HCT116 (cell line): ENCODE results near the gene ABHD2. TPM values are rescaled to one million over a fixed set of nuclear protein-coding genes. Genes with fewer than 3 reads are reported as not detected.

Experiments
- ATAC-seq: fragments of 200-7000 bp; cut with Tn5 transposase; 2 replicates; pipeline ENCODE4 v1.9.1; 2020; ENCODE audit warnings: mild to moderate bottlenecking, moderate library complexity
- BruUV-seq: library from RNA; stranded (reverse); fragments of 400-500 nt; replicated peaks from 2 replicates; lab custom pipeline; 2021; lab: Mats Ljungman, UMichigan
- CTCF ChIA-PET: fragments of 300-600 bp; sonication (Branson Sonifier 250); formaldehyde crosslinking; loops from one replicate; lab custom pipeline; 2021; ENCODE audit warnings: antibody characterized with exemption; lab: Charles Lee
- POLR2A ChIA-PET: fragments of 300-600, 350-600 bp; sonication (Branson Sonifier 250); formaldehyde crosslinking; loops from one replicate; lab custom pipeline; 2021; ENCODE audit warnings: antibody characterized with exemption; lab: Charles Lee
- RAD21 ChIA-PET, 2 experiments: fragments of 300-600 bp; sonication (Branson Sonifier 250); formaldehyde crosslinking; loops; one replicate each; lab custom pipeline; 2023; ENCODE audit warnings: low total read pairs in 2 of 2; ENCODE audit not compliant: uncharacterized antibody in 2 of 2, unreplicated experiment in 2 of 2, low non-redundant PET in 1 of 2; lab: Charles Lee
- DNase-seq: peaks from one replicate; pipeline ENCODE4 v3.0.0-alpha.2; 2010; ENCODE audit warnings: low read depth, low spot score
- H2AFZ ChIP-seq: fragments of 200-600 bp; shearing (Covaris generic), sonication (generic); 2 replicates; pipeline ENCODE4 v1.6.1; 2017; ENCODE audit warnings: low read depth, mixed run types, mixed read lengths, antibody characterized with exemption, low read length; ENCODE audit not compliant: poor library complexity, severe bottlenecking
- H3K27ac ChIP-seq: 2 replicates; pipeline ENCODE4 v1.5.1; 2012; ENCODE audit warnings: low read depth, low read length
- H3K27me3 ChIP-seq: fragments of 200-600 bp; sonication (generic); 2 replicates; pipeline ENCODE4 v1.6.1; 2016; ENCODE audit warnings: mixed run types, low read length, mixed read lengths; ENCODE audit not compliant: insufficient read depth
- H3K36me3 ChIP-seq, 2 experiments: fragments of 200-500 bp in 1 of 2; fragments of 200-600 bp in 1 of 2; sonication (Bioruptor generic) in 1 of 2; sonication (generic) in 1 of 2; 2 replicates each; pipeline versions ENCODE4 v1.5.1 to v1.6.1; 2014 to 2016; ENCODE audit warnings: low read length in 2 of 2, inconsistent platforms in 1 of 2, mixed read lengths in 1 of 2, mixed run types in 1 of 2; ENCODE audit not compliant: insufficient read depth in 2 of 2, control insufficient read depth in 1 of 2
- H3K4me1 ChIP-seq, 2 experiments: fragments of 200-600 bp in 1 of 2; sonication (generic) in 1 of 2; 2 replicates each; pipeline versions ENCODE4 v1.5.1 to v1.6.1; 2012 to 2017; ENCODE audit warnings: low read length in 2 of 2, inconsistent platforms in 1 of 2, mild to moderate bottlenecking in 1 of 2, mixed read lengths in 1 of 2, mixed run types in 1 of 2, moderate library complexity in 1 of 2; ENCODE audit not compliant: insufficient read depth in 2 of 2, control insufficient read depth in 1 of 2
- H3K4me2 ChIP-seq: fragments of 200-600 bp; sonication (generic); 2 replicates; pipeline ENCODE4 v1.6.1; 2017; ENCODE audit warnings: mixed run types, low read length, mixed read lengths
- H3K4me3 ChIP-seq, 2 experiments: fragments of 200-600 bp in 1 of 2; sonication (generic) in 1 of 2; replicated peaks in 1 of 2; 2 replicates each; pipeline ENCODE4 v1.5.1; 2011 to 2016; ENCODE audit warnings: low read length in 2 of 2, control low read depth in 1 of 2, low read depth in 1 of 2, mild to moderate bottlenecking in 1 of 2, mixed read lengths in 1 of 2, mixed run types in 1 of 2
- H3K79me2 ChIP-seq: fragments of 200-600 bp; sonication (generic); 2 replicates; pipeline ENCODE4 v1.6.1; 2017; ENCODE audit warnings: mild to moderate bottlenecking, mixed run types, low read length, moderate library complexity, mixed read lengths; ENCODE audit not compliant: insufficient read depth
- H3K9ac ChIP-seq: fragments of 200-600 bp; sonication (generic); 2 replicates; pipeline ENCODE4 v1.6.1; 2016; ENCODE audit warnings: low read length, mixed read lengths
- H3K9me2 ChIP-seq: fragments of 200-600 bp; sonication (generic), shearing (Covaris generic); 2 replicates; pipeline ENCODE4 v1.6.1; 2017; ENCODE audit warnings: mixed run types, mild to moderate bottlenecking, moderate library complexity; ENCODE audit not compliant: insufficient read depth
- H3K9me3 ChIP-seq, 2 experiments: fragments of 200-500 bp in 1 of 2; fragments of 200-600 bp in 1 of 2; sonication (Bioruptor generic) in 1 of 2; sonication (generic) in 1 of 2; 2 replicates each; pipeline ENCODE4 v1.6.1; 2014 to 2017; ENCODE audit warnings: low read length in 2 of 2, mixed read lengths in 2 of 2, inconsistent platforms in 1 of 2, low read depth in 1 of 2, mild to moderate bottlenecking in 1 of 2, mixed run types in 1 of 2, moderate library complexity in 1 of 2; ENCODE audit not compliant: control insufficient read depth in 1 of 2, insufficient read depth in 1 of 2
- H4K20me1 ChIP-seq: fragments of 200-600 bp; sonication (generic), shearing (Covaris generic); 2 replicates; pipeline ENCODE4 v1.6.1; 2017; ENCODE audit warnings: mixed run types, mild to moderate bottlenecking, moderate library complexity; ENCODE audit not compliant: insufficient read depth
- CBX3 ChIP-seq: IDR thresholded peaks from 2 replicates; pipeline ENCODE4 v1.6.1; 2012; ENCODE audit warnings: low read depth
- CEBPB ChIP-seq: IDR thresholded peaks from 2 replicates; pipeline ENCODE4 v1.6.1; 2012; ENCODE audit warnings: low read depth
- EGR1 ChIP-seq: IDR thresholded peaks from 2 replicates; pipeline ENCODE4 v1.6.1; 2012; ENCODE audit warnings: low read depth
- EZH2phosphoT487 ChIP-seq: fragments of 200-600 bp; IDR thresholded peaks from 2 replicates; pipeline ENCODE4 v1.6.1; 2018; ENCODE audit warnings: antibody characterized with exemption, borderline replicate concordance
- JUND ChIP-seq: IDR thresholded peaks from 2 replicates; pipeline ENCODE4 v1.6.1; 2012
- POLR2A ChIP-seq: IDR thresholded peaks from 2 replicates; pipeline ENCODE4 v1.7.0; 2011; ENCODE audit warnings: borderline replicate concordance; ENCODE audit not compliant: insufficient read depth, insufficient read length; ENCODE audit errors: extremely low read depth
- POLR2AphosphoS5 ChIP-seq: IDR thresholded peaks from 2 replicates; pipeline ENCODE4 v1.6.1; 2011; ENCODE audit warnings: mild to moderate bottlenecking, low read depth, low read length, moderate library complexity
- RAD21 ChIP-seq: IDR thresholded peaks from 2 replicates; pipeline ENCODE4 v1.6.1; 2012; ENCODE audit warnings: low read depth, mild to moderate bottlenecking
- SIN3A ChIP-seq: IDR thresholded peaks from 2 replicates; pipeline ENCODE4 v1.6.1; 2012; ENCODE audit warnings: low read depth
- SP1 ChIP-seq: IDR thresholded peaks from 2 replicates; pipeline ENCODE4 v1.6.1; 2012; ENCODE audit warnings: low read depth
- SRF ChIP-seq: IDR thresholded peaks from 2 replicates; pipeline ENCODE4 v1.6.1; 2012; ENCODE audit warnings: low read depth
- TCF7L2 ChIP-seq: IDR thresholded peaks from 2 replicates; pipeline ENCODE4 v1.7.0; 2011; ENCODE audit warnings: borderline replicate concordance, inconsistent platforms; ENCODE audit not compliant: insufficient read depth, insufficient read length; ENCODE audit errors: extremely low read depth
- YY1 ChIP-seq: IDR thresholded peaks from 2 replicates; pipeline ENCODE4 v1.6.1; 2011; ENCODE audit warnings: low read length, low read depth, moderate library complexity, mild to moderate bottlenecking; ENCODE audit not compliant: insufficient replicate concordance; ENCODE audit errors: extremely low read depth
- ZNF274 ChIP-seq: fragments of 200-500 bp; sonication (Bioruptor generic); IDR thresholded peaks from 2 replicates; pipeline ENCODE4 v1.6.1; 2014; ENCODE audit warnings: mild to moderate bottlenecking, low read depth, low read length, inconsistent platforms
- intact Hi-C: fragments of 100-400 bp; cut with micrococcal nuclease; formaldehyde crosslinking; loops from 2 replicates; pipeline ENCODE4 v1.10.0; 2022
- total RNA-seq: library from RNA; stranded (reverse); gene quantifications from one replicate; pipeline ENCODE4 v1.2.1, GENCODE V29; 2021; ENCODE audit not compliant: unreplicated experiment
- TF ChIP-seq, protein P1 (sequence below): IDR thresholded peaks from 2 replicates; pipeline ENCODE4 v1.6.1; 2011; ENCODE audit warnings: mild to moderate bottlenecking, low read length, moderate library complexity; ENCODE audit not compliant: insufficient replicate concordance; ENCODE audit errors: extremely low read depth
- TF ChIP-seq, protein P2 (sequence below): IDR thresholded peaks from 2 replicates; pipeline ENCODE4 v1.6.1; 2012
- TF ChIP-seq, protein P3 (sequence below), 3 experiments: fragments of 200-600 bp in 1 of 3; sonication (generic) in 1 of 3; IDR thresholded peaks in 2 of 3; conservative IDR thresholded peaks in 1 of 3; 2 replicates each; pipeline ENCODE4 v1.5.1; 2012 to 2017; ENCODE audit warnings: low read depth in 2 of 3, low read length in 2 of 3, antibody characterized with exemption in 1 of 3, borderline replicate concordance in 1 of 3, control low read depth in 1 of 3, mild to moderate bottlenecking in 1 of 3, mixed read lengths in 1 of 3, mixed run types in 1 of 3, moderate library complexity in 1 of 3; ENCODE audit not compliant: insufficient read depth in 1 of 3

Gene ABHD2
- total RNA-seq, 1 experiment from 2014 or later, result 40.8 TPM

DNA sequence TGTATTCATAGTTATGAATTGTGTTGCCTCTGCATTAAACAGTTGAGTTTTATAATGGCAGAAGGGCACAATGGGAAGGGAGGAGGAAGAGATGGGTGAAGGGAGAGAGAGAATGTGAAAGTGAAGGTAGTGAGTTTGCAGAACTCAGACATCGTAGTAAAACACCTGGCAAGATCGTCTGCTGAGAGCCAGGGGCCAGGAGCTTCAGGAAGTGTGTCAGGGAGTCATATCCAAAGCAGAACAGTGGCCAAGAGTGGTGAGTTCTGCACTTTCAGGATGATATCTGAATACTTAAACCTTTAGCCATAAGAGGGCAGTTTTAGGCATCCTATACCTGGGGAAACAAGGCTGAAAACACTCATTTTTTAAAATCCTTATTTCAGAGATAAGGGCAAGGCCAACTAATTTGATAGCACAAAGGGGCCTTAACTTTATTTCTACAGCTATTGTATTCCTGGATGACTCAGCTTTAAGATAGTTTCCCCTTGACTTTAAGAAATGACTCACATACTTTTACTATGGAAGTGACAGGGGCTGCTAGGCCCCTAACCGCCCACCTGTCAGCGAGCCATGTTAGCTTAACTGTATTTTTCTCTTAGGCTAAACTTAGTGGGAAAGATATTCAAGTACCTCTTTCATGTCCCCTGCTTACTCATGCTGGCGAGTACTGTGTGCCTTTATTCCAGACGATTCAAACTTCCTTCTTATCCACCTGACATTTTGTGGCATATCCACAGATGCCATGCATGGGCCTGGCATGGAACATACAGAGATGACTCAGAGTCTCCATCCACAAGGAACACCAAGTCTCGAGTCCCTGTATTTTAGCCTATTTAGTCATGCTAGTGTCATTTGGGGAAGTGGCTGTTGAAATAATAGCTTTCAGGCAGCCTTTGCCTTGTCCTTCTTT, 79.3 kb downstream of the ABHD2 start:
- no peaks in the 10 kb centered on the region for H3K27me3 ChIP-seq
- peak overlapping the region; percentile 44 for H3K9ac ChIP-seq
- H3K79me2 ChIP-seq, result no peaks in the 10 kb centered on the region
- intact Hi-C loops, result no loop called here
- H2AFZ ChIP-seq, result peak overlapping the region; percentile 14
- ATAC-seq (peak; percentile 75), DNase-seq (peak; percentile 91)
- POLR2A ChIA-PET, result interaction anchor here (0.6 to 1.2 kb wide), 3 partner anchors 79 to 529 kb away, joined by 3 read pairs; partner anchors contain the start of genes ABHD2 and ISG20
- peak overlapping the region in 1 of 2 experiments; percentile 18; a peak in 2 of 4 replicates for H3K4me3 ChIP-seq
- BruUV-seq, result no TSS peak
- no peaks in the 10 kb centered on the region for H4K20me1 ChIP-seq
- H3K9me3 ChIP-seq, result no peaks in the 10 kb centered on the region
- CTCF ChIA-PET, result interaction anchor here (0.6 to 2.9 kb wide), 9 partner anchors 11 to 289 kb away, joined by 3 to 20 read pairs (median 5); no protein-coding TSS in a partner anchor
- H3K4me2 ChIP-seq, result peak overlapping the region; percentile 56
- H3K9me2 ChIP-seq, result no peaks in the 10 kb centered on the region
- H3K27ac ChIP-seq, result peak overlapping the region; percentile 79
- peaks cover 22 to 37% of the 10 kb centered on the region in 2 experiments for H3K4me1 ChIP-seq
- no peaks in the 10 kb centered on the region for H3K36me3 ChIP-seq
- RAD21 ChIA-PET, result no interaction called here
- TF ChIP-seq EZH2phosphoT487 (no peak), RAD21 (peak; percentile 17; the same call in 1 of the 2 replicates), POLR2AphosphoS5 (peak; percentile 38; the same call in 1 of the 2 replicates), TCF7L2 (no peak), ZNF274 (no peak), JUND (peak; percentile 97), SRF (peak; percentile 86), CEBPB (no peak; the same call in 1 of the 2 replicates), SP1 (peak; percentile 95), YY1 (peak; percentile 51), POLR2A (no peak), CBX3 (peak; percentile 67), EGR1 (peak; percentile 85), SIN3A (peak; percentile 89)
- TF ChIP-seq, protein P1, sequence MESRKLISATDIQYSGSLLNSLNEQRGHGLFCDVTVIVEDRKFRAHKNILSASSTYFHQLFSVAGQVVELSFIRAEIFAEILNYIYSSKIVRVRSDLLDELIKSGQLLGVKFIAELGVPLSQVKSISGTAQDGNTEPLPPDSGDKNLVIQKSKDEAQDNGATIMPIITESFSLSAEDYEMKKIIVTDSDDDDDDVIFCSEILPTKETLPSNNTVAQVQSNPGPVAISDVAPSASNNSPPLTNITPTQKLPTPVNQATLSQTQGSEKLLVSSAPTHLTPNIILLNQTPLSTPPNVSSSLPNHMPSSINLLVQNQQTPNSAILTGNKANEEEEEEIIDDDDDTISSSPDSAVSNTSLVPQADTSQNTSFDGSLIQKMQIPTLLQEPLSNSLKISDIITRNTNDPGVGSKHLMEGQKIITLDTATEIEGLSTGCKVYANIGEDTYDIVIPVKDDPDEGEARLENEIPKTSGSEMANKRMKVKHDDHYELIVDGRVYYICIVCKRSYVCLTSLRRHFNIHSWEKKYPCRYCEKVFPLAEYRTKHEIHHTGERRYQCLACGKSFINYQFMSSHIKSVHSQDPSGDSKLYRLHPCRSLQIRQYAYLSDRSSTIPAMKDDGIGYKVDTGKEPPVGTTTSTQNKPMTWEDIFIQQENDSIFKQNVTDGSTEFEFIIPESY, result no peak
- TF ChIP-seq, protein P2, sequence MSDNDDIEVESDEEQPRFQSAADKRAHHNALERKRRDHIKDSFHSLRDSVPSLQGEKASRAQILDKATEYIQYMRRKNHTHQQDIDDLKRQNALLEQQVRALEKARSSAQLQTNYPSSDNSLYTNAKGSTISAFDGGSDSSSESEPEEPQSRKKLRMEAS, result peak; percentile 64
- TF ChIP-seq, protein P3, sequence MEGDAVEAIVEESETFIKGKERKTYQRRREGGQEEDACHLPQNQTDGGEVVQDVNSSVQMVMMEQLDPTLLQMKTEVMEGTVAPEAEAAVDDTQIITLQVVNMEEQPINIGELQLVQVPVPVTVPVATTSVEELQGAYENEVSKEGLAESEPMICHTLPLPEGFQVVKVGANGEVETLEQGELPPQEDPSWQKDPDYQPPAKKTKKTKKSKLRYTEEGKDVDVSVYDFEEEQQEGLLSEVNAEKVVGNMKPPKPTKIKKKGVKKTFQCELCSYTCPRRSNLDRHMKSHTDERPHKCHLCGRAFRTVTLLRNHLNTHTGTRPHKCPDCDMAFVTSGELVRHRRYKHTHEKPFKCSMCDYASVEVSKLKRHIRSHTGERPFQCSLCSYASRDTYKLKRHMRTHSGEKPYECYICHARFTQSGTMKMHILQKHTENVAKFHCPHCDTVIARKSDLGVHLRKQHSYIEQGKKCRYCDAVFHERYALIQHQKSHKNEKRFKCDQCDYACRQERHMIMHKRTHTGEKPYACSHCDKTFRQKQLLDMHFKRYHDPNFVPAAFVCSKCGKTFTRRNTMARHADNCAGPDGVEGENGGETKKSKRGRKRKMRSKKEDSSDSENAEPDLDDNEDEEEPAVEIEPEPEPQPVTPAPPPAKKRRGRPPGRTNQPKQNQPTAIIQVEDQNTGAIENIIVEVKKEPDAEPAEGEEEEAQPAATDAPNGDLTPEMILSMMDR (IDR thresholded peaks at IDR 0.05 in 2 of 3, conservative IDR thresholded peaks at IDR 0.05 in 1 of 3; ENCODE audit: borderline replicate concordance in 1 of 3, insufficient read depth in 1 of 3, low read depth in 2 of 3, low read length in 2 of 3), result no peak
